ENCODE data around the gene PROSER3. TPM values are rescaled to one million over a fixed set of nuclear protein-coding genes. Genes with fewer than 3 reads are reported as not detected.
A peak's percentile ranks its signal among the peaks of the same experiment; 100 is the strongest.

PROSER3 gene
- total and polyA plus RNA-seq, 9 of the 15 experiments (the other 6 are each of a cell fraction or from before 2014, with no cell fraction given) = 1.0 to 39.5 (median 5.1) TPM

DNA sequence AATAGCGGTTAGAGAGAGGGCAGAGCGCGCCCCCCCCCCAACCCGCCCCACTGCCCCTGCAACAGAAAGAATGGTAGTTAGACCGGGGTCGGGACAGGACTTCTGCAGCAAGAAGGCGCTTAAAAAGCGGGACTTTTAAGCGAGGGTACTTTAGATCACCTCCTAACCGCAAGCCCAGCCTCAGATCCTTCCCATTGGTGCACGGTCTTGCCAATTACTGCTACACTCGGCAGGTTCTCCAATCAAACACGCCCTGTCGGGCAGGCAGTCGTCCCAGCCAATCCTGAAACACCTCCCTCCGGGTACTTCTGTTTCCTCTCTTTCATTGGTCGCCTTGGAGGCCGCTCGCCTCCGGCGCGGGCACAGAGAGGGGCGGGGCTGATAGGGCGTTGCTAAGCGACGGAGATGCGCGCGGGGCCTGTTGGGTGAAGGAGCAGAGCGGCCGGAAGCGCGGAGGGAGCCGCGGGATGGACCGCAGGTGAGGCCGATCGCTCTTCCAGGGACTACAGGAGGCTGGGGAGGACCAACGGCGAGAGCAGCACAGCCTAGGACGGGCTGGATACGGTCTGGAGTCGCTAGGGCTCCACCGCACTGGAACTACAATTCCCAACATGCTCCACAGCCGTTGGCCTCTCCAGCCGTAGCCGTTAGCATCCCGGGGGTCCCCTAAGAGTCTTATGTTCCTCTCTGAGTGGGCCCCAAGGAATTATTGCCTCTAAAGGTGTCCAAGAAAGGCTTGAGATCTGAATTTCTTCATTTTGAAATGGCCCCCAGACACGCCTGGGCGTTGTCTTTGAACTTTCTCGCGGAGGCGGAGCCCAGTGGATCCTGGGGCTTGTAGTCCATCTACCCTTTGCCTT is at the start of gene PROSER3 (continued):
- TF ChIP-seq, protein P1, sequence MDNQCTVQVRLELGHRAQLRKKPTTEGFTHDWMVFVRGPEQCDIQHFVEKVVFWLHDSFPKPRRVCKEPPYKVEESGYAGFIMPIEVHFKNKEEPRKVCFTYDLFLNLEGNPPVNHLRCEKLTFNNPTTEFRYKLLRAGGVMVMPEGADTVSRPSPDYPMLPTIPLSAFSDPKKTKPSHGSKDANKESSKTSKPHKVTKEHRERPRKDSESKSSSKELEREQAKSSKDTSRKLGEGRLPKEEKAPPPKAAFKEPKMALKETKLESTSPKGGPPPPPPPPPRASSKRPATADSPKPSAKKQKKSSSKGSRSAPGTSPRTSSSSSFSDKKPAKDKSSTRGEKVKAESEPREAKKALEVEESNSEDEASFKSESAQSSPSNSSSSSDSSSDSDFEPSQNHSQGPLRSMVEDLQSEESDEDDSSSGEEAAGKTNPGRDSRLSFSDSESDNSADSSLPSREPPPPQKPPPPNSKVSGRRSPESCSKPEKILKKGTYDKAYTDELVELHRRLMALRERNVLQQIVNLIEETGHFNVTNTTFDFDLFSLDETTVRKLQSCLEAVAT (IDR thresholded peaks at IDR 0.05) = peak; percentile 99
- TF ChIP-seq, protein P2, sequence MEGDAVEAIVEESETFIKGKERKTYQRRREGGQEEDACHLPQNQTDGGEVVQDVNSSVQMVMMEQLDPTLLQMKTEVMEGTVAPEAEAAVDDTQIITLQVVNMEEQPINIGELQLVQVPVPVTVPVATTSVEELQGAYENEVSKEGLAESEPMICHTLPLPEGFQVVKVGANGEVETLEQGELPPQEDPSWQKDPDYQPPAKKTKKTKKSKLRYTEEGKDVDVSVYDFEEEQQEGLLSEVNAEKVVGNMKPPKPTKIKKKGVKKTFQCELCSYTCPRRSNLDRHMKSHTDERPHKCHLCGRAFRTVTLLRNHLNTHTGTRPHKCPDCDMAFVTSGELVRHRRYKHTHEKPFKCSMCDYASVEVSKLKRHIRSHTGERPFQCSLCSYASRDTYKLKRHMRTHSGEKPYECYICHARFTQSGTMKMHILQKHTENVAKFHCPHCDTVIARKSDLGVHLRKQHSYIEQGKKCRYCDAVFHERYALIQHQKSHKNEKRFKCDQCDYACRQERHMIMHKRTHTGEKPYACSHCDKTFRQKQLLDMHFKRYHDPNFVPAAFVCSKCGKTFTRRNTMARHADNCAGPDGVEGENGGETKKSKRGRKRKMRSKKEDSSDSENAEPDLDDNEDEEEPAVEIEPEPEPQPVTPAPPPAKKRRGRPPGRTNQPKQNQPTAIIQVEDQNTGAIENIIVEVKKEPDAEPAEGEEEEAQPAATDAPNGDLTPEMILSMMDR (IDR thresholded peaks at IDR 0.05 in 2 of 3, conservative IDR thresholded peaks at IDR 0.05 in 1 of 3; ENCODE audit: insufficient read depth in 2 of 3, low read depth in 1 of 3, low read length in 3 of 3) = no peak; a peak in 2 of 6 replicates
- TF ChIP-seq SRSF3 (IDR thresholded peaks at IDR 0.05; ENCODE audit: insufficient read depth, low read length) = no peak
- peak; percentile 60 for TF ChIP-seq L3MBTL2 (IDR thresholded peaks at IDR 0.05)
- TF ChIP-seq MAFG (tag; conservative IDR thresholded peaks at IDR 0.05) = no peak
- 0 out of 2 replicates have a peak, but pooled peaks have one; percentile 39 for TF ChIP-seq ZNF165 (CRISPR knock-in tag; IDR thresholded peaks at IDR 0.05; ENCODE audit: borderline replicate concordance)
- TF ChIP-seq KLF6 (CRISPR knock-in tag; IDR thresholded peaks at IDR 0.05; ENCODE audit: borderline replicate concordance) = peak; percentile 85; the same call in 1 of the 2 replicates
- TF ChIP-seq, protein P3, sequence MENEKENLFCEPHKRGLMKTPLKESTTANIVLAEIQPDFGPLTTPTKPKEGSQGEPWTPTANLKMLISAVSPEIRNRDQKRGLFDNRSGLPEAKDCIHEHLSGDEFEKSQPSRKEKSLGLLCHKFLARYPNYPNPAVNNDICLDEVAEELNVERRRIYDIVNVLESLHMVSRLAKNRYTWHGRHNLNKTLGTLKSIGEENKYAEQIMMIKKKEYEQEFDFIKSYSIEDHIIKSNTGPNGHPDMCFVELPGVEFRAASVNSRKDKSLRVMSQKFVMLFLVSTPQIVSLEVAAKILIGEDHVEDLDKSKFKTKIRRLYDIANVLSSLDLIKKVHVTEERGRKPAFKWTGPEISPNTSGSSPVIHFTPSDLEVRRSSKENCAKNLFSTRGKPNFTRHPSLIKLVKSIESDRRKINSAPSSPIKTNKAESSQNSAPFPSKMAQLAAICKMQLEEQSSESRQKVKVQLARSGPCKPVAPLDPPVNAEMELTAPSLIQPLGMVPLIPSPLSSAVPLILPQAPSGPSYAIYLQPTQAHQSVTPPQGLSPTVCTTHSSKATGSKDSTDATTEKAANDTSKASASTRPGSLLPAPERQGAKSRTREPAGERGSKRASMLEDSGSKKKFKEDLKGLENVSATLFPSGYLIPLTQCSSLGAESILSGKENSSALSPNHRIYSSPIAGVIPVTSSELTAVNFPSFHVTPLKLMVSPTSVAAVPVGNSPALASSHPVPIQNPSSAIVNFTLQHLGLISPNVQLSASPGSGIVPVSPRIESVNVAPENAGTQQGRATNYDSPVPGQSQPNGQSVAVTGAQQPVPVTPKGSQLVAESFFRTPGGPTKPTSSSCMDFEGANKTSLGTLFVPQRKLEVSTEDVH (IDR thresholded peaks at IDR 0.05; ENCODE audit: low read depth, partially characterized antibody) = peak; percentile 22
- TF ChIP-seq RBM22 (IDR thresholded peaks at IDR 0.05; ENCODE audit: low read depth, low read length, poor library complexity, severe bottlenecking) = peak; percentile 74
- no peak for TF ChIP-seq STAT5A (IDR thresholded peaks at IDR 0.05; ENCODE audit: borderline replicate concordance, low read length)
- no peak for TF ChIP-seq ZNF184 (CRISPR knock-in tag; IDR thresholded peaks at IDR 0.05)
- peak; percentile 54; the same call in 1 of the 2 replicates for TF ChIP-seq MYBL2 (IDR thresholded peaks at IDR 0.05; ENCODE audit: low read depth)
- TF ChIP-seq MYBL2 (CRISPR knock-in tag; IDR thresholded peaks at IDR 0.05; ENCODE audit: borderline replicate concordance) = no peak
- 0 out of 2 replicates have a peak, but pooled peaks have one; percentile 26 for TF ChIP-seq RNF2 (IDR thresholded peaks at IDR 0.05)
- TF ChIP-seq NRF1 (conservative IDR thresholded peaks at IDR 0.05 in 1 of 2, IDR thresholded peaks at IDR 0.05 in 1 of 2) = peak; percentile 84 to 88
- peak; percentile 35; the same call in 1 of the 2 replicates for TF ChIP-seq SIN3B (IDR thresholded peaks at IDR 0.05; ENCODE audit: low read depth)
- peak in 1 of 2 experiments; percentile 46; a peak in 1 of 4 replicates for TF ChIP-seq KDM4B (IDR thresholded peaks at IDR 0.05; ENCODE audit: borderline replicate concordance in 2 of 2, low read depth in 1 of 2)
- no peak for TF ChIP-seq ZNF444 (CRISPR knock-in tag; IDR thresholded peaks at IDR 0.05)
- TF ChIP-seq OTX1 (CRISPR knock-in tag; IDR thresholded peaks at IDR 0.05) = no peak
- TF ChIP-seq BRD4 (IDR thresholded peaks at IDR 0.05) = 0 out of 2 replicates have a peak, but pooled peaks have one; percentile 53
- peak in 2 of 3 experiments; percentile 62 to 89 for TF ChIP-seq YY1 (IDR thresholded peaks at IDR 0.05; ENCODE audit: borderline replicate concordance in 1 of 3, control insufficient read depth in 1 of 3, extremely low read depth in 1 of 3, insufficient read depth in 3 of 3, insufficient read length in 1 of 3, insufficient replicate concordance in 2 of 3, low read depth in 1 of 3, low read length in 2 of 3)

Measured in K562 (cell line).